Neural cell (in vitro differentiated cells): ENCODE results near the gene PSMG4. TPM values are rescaled to one million over a fixed set of nuclear protein-coding genes. Genes with fewer than 3 reads are reported as not detected.

ENCODE experiments used
- H2AFZ ChIP-seq: fragments of 200-600, 300-800 bp; sonication (generic), shearing (Covaris generic); 2 replicates; pipeline ENCODE4 v1.6.0; 2014; ENCODE audit warnings: low read depth, mild to moderate bottlenecking, antibody characterized with exemption, low read length, moderate library complexity
- H3F3A ChIP-seq: fragments of 200-600 bp; shearing (Covaris generic); 2 replicates; pipeline ENCODE4 v1.6.1; 2016; ENCODE audit warnings: mild to moderate bottlenecking, moderate library complexity, mixed read lengths, antibody characterized with exemption, low read length; ENCODE audit not compliant: insufficient read depth, poor library complexity, severe bottlenecking
- H3K27ac ChIP-seq: fragments of 200-600, 300-800 bp; sonication (generic), shearing (Covaris generic); 2 replicates; pipeline ENCODE4 v1.5.1; 2014; ENCODE audit warnings: mild to moderate bottlenecking, low read length, moderate library complexity
- H3K27me3 ChIP-seq: fragments of 300-800, 200-600 bp; sonication (generic), shearing (Covaris generic); 2 replicates; pipeline ENCODE4 v1.6.0; 2014; ENCODE audit warnings: mild to moderate bottlenecking, low read depth, low read length, moderate library complexity; ENCODE audit not compliant: insufficient read depth
- H3K36me3 ChIP-seq: fragments of 300-800, 200-600 bp; sonication (generic), shearing (Covaris generic); 2 replicates; pipeline ENCODE4 v1.5.1; 2014; ENCODE audit warnings: mild to moderate bottlenecking, antibody characterized with exemption, low read length, moderate library complexity; ENCODE audit not compliant: insufficient read depth
- H3K4me2 ChIP-seq: fragments of 300-800, 200-600 bp; sonication (generic), shearing (Covaris generic); 2 replicates; pipeline ENCODE4 v1.6.0; 2014; ENCODE audit warnings: mild to moderate bottlenecking, low read length
- H3K4me3 ChIP-seq: fragments of 300-800, 200-600 bp; sonication (generic), shearing (Covaris generic); 2 replicates; pipeline ENCODE4 v1.5.1; 2014; ENCODE audit warnings: mild to moderate bottlenecking, low read length, moderate library complexity
- H3K79me2 ChIP-seq: fragments of 200-600 bp; shearing (Covaris generic); replicated peaks from 2 replicates; pipeline ENCODE4 v1.6.0; 2014; ENCODE audit warnings: mild to moderate bottlenecking, low read length, moderate library complexity; ENCODE audit not compliant: insufficient read depth
- H3K9ac ChIP-seq: fragments of 300-800, 200-600 bp; sonication (generic), shearing (Covaris generic); 2 replicates; pipeline ENCODE4 v1.6.1; 2016; ENCODE audit warnings: mild to moderate bottlenecking, low read length, mixed read lengths
- H3K9me2 ChIP-seq: fragments of 200-600 bp; shearing (Covaris generic); 2 replicates; pipeline ENCODE4 v1.6.1; 2016; ENCODE audit warnings: mild to moderate bottlenecking, low read length, mixed read lengths; ENCODE audit not compliant: insufficient read depth
- H3K9me3 ChIP-seq: fragments of 200-600, 300-800 bp; sonication (generic), shearing (Covaris generic); 2 replicates; pipeline ENCODE4 v1.6.1; 2016; ENCODE audit warnings: mild to moderate bottlenecking, mixed run types, low read length, moderate library complexity, mixed read lengths
- H4K20me1 ChIP-seq: fragments of 200-600 bp; shearing (Covaris generic); 2 replicates; pipeline ENCODE4 v1.6.1; 2016; ENCODE audit warnings: mild to moderate bottlenecking, mixed run types; ENCODE audit not compliant: insufficient read depth
- EP300 ChIP-seq: fragments of 450-650 bp; conservative IDR thresholded peaks from 2 replicates; pipeline ENCODE4 v1.6.1; 2014; ENCODE audit warnings: antibody characterized with exemption, mild to moderate bottlenecking, moderate library complexity; ENCODE audit not compliant: poor library complexity, severe bottlenecking
- EZH2 ChIP-seq: fragments of 200-600, 300-800 bp; shearing (Covaris generic), sonication (generic); IDR thresholded peaks from 2 replicates; pipeline ENCODE4 v1.6.1; 2014; ENCODE audit warnings: antibody characterized with exemption, low read length, borderline replicate concordance, mild to moderate bottlenecking; ENCODE audit not compliant: insufficient read depth, poor library complexity, severe bottlenecking
- MXI1 ChIP-seq: fragments of 450-650 bp; conservative IDR thresholded peaks from 2 replicates; pipeline ENCODE4 v1.6.1; 2014; ENCODE audit warnings: antibody characterized with exemption, mild to moderate bottlenecking; ENCODE audit not compliant: poor library complexity, severe bottlenecking
- POLR2AphosphoS5 ChIP-seq: IDR thresholded peaks from 2 replicates; pipeline ENCODE4 v1.6.1; 2012
- RAD21 ChIP-seq: fragments of 450-650 bp; conservative IDR thresholded peaks from 2 replicates; pipeline ENCODE4 v1.6.1; 2014; ENCODE audit warnings: antibody characterized with exemption, mild to moderate bottlenecking, moderate library complexity
- SMC3 ChIP-seq: fragments of 450-650 bp; conservative IDR thresholded peaks from 2 replicates; pipeline ENCODE4 v1.6.1; 2014; ENCODE audit warnings: antibody characterized with exemption, mild to moderate bottlenecking, moderate library complexity; ENCODE audit not compliant: poor library complexity
- TAF1 ChIP-seq: IDR thresholded peaks from 2 replicates; pipeline ENCODE4 v1.6.1; 2012; ENCODE audit warnings: low read depth
- polyA plus RNA-seq: library from polyadenylated mRNA; depleted of rRNA; stranded (reverse); fragments of >200 nt; gene quantifications from 2 replicates; pipeline ENCODE4 v1.2.3, GENCODE V29; 2014
- TF ChIP-seq, protein P1 (sequence below): fragments of 450-650 bp; IDR thresholded peaks from 2 replicates; pipeline ENCODE4 v1.5.1; 2014; ENCODE audit warnings: antibody characterized with exemption, mild to moderate bottlenecking, moderate library complexity; ENCODE audit not compliant: poor library complexity, severe bottlenecking
- TF ChIP-seq, protein P2 (sequence below): IDR thresholded peaks from 2 replicates; pipeline ENCODE4 v1.6.1; 2012; ENCODE audit warnings: borderline replicate concordance

Gene PSMG4
- polyA plus RNA-seq, 1 donor from 2014 or later = 52.0 TPM

DNA sequence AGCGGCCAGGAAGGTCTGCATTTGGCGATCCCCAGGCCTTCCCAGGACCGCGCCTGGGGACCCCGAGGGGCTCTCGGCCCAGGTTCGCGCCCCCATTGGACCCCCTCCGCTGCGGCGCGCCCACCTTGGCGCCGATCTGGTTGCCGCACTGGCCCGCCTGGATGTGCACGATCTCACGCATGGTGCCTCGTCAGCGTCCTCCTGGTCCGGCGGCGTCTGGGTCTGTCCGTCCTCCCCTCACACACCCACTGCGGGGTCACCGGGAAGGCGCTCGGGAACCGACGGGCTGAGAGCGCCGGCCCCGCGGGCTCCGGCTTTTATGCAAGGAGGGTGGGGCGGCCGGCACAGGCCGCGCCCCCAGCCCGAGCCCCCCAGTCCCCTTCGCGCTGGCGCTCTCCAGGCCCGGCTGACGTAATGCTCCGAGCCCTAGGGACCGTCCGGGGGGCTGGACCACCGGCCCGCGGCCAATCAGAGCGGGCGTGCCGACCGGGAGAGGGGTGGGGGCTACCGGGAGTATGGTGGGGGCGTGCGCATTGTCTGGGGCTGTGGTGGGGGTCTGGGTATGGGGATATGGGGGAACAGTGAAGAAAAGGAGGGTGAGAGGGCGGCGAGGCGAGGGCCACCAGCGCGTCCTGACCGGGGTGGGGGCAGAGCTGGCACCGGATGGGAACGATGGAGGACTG is 31.2 kb upstream of the PSMG4 start, which contains the start of gene TUBB2B:
Gene TUBB2B, minus strand, starts transcription at position 291 of the 683 bp plus-strand sequence. Its CDS starts 110 bp downstream, at position 181.
- H2AFZ ChIP-seq = no peak within 1 kb of the TSS
- no peaks in the 10 kb centered on the region for H3K27me3 ChIP-seq
- H4K20me1 ChIP-seq = peaks cover 34% of the 10 kb centered on the region
- peak; percentile 38 for TF ChIP-seq SMC3
- TF ChIP-seq, protein P1, sequence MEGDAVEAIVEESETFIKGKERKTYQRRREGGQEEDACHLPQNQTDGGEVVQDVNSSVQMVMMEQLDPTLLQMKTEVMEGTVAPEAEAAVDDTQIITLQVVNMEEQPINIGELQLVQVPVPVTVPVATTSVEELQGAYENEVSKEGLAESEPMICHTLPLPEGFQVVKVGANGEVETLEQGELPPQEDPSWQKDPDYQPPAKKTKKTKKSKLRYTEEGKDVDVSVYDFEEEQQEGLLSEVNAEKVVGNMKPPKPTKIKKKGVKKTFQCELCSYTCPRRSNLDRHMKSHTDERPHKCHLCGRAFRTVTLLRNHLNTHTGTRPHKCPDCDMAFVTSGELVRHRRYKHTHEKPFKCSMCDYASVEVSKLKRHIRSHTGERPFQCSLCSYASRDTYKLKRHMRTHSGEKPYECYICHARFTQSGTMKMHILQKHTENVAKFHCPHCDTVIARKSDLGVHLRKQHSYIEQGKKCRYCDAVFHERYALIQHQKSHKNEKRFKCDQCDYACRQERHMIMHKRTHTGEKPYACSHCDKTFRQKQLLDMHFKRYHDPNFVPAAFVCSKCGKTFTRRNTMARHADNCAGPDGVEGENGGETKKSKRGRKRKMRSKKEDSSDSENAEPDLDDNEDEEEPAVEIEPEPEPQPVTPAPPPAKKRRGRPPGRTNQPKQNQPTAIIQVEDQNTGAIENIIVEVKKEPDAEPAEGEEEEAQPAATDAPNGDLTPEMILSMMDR = no peak
- TF ChIP-seq EZH2 = no peak
- peak; percentile 95 for TF ChIP-seq POLR2AphosphoS5
- TF ChIP-seq RAD21 = no peak
- TF ChIP-seq, protein P2, sequence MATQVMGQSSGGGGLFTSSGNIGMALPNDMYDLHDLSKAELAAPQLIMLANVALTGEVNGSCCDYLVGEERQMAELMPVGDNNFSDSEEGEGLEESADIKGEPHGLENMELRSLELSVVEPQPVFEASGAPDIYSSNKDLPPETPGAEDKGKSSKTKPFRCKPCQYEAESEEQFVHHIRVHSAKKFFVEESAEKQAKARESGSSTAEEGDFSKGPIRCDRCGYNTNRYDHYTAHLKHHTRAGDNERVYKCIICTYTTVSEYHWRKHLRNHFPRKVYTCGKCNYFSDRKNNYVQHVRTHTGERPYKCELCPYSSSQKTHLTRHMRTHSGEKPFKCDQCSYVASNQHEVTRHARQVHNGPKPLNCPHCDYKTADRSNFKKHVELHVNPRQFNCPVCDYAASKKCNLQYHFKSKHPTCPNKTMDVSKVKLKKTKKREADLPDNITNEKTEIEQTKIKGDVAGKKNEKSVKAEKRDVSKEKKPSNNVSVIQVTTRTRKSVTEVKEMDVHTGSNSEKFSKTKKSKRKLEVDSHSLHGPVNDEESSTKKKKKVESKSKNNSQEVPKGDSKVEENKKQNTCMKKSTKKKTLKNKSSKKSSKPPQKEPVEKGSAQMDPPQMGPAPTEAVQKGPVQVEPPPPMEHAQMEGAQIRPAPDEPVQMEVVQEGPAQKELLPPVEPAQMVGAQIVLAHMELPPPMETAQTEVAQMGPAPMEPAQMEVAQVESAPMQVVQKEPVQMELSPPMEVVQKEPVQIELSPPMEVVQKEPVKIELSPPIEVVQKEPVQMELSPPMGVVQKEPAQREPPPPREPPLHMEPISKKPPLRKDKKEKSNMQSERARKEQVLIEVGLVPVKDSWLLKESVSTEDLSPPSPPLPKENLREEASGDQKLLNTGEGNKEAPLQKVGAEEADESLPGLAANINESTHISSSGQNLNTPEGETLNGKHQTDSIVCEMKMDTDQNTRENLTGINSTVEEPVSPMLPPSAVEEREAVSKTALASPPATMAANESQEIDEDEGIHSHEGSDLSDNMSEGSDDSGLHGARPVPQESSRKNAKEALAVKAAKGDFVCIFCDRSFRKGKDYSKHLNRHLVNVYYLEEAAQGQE = peak; percentile 97
- peak; percentile 93 for TF ChIP-seq TAF1
- TF ChIP-seq MXI1 = peak; percentile 34
- peak; percentile 60 for TF ChIP-seq EP300
- peak within 1 kb of the TSS; percentile 100 for H3K27ac ChIP-seq
- peaks cover 16% of the 10 kb centered on the region for H3F3A ChIP-seq
- peaks cover 73% of the 10 kb centered on the region for H3K79me2 ChIP-seq
- H3K9ac ChIP-seq = peak within 1 kb of the TSS; percentile 100
- peak within 1 kb of the TSS; percentile 84 for H3K4me2 ChIP-seq
- peak within 1 kb of the TSS; percentile 82 for H3K4me3 ChIP-seq
- H3K9me2 ChIP-seq = no peaks in the 10 kb centered on the region
- no peaks in the 10 kb centered on the region for H3K9me3 ChIP-seq
- peaks cover 16% of the 10 kb centered on the region for H3K36me3 ChIP-seq

DNA sequence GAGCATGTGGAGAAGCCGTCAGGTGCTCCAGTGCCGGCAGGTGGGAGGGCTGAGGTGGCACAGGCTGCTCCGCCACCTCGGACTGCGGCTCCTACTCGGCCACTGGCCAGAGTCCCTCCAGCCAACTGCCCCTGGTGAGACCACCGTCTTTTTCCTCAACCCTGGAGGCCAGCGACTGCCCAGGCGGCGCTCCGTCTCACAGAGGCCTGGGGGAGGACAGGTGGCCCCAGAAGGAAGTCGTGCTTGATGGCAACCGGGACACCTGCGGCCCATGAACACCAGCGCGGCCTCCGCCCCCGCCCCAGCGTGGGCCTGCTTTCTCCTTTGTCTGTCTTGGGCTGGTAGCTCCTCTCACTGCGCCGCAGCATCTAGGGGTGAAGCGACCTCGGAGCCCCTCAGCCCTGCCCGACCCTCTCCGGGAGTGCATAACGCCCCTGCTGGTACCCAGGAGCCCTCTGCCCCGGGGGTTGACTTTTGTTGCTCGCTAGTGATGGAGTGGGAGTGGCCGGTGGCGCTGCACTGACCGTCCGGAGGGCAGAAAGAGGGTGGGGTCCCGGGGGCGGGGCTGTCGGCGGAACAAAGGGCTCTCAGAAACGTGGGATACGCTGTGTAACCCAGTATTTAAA is 30.6 kb upstream of the PSMG4 start:
- H3K9me3 ChIP-seq = no peaks in the 10 kb centered on the region
- H4K20me1 ChIP-seq = peaks cover 34% of the 10 kb centered on the region
- H3K4me2 ChIP-seq = peak overlapping the region; percentile 21
- peak overlapping the region; percentile 100 for H3K9ac ChIP-seq
- peaks cover 18% of the 10 kb centered on the region for H3F3A ChIP-seq
- TF ChIP-seq TAF1 (peak; percentile 40), EP300 (peak; percentile 13), POLR2AphosphoS5 (peak; percentile 61), EZH2 (no peak), SMC3 (peak; percentile 34), MXI1 (peak; percentile 40), RAD21 (no peak)
- TF ChIP-seq, protein P1 = no peak
- TF ChIP-seq, protein P2 = peak; percentile 86
- peaks cover 73% of the 10 kb centered on the region for H3K79me2 ChIP-seq
- peak overlapping the region; percentile 82 for H3K4me3 ChIP-seq
- H3K27ac ChIP-seq = peak overlapping the region; percentile 100
- no peaks in the 10 kb centered on the region for H3K9me2 ChIP-seq
- no peaks in the 10 kb centered on the region for H3K27me3 ChIP-seq
- peaks cover 13% of the 10 kb centered on the region for H3K36me3 ChIP-seq
- no peak overlapping the region for H2AFZ ChIP-seq
